HG03139 (cell line): ENCODE results near the gene DPP7.

ENCODE experiments used
- ATAC-seq: cut with Tn5 transposase; IDR thresholded peaks from one replicate; pipeline ENCODE4 v1.9.1; 2021; ENCODE audit not compliant: unreplicated experiment

Gene DPP7

GRCh38 chr9:137114613-137115393 is at the start of gene DPP7:
DPP7 (minus strand) TSS chr9:137114733; CDS start chr9:137114713, 20 bp downstream.
- ATAC-seq: peak; percentile 64

- ATAC-seq: no peak
Measured at GRCh38 chr9:137163805-137164204, 49.3 kb upstream of the DPP7 start.

- no peak for ATAC-seq
Measured at GRCh38 chr9:137163365-137163715, 48.8 kb upstream of the DPP7 start.

DNA sequence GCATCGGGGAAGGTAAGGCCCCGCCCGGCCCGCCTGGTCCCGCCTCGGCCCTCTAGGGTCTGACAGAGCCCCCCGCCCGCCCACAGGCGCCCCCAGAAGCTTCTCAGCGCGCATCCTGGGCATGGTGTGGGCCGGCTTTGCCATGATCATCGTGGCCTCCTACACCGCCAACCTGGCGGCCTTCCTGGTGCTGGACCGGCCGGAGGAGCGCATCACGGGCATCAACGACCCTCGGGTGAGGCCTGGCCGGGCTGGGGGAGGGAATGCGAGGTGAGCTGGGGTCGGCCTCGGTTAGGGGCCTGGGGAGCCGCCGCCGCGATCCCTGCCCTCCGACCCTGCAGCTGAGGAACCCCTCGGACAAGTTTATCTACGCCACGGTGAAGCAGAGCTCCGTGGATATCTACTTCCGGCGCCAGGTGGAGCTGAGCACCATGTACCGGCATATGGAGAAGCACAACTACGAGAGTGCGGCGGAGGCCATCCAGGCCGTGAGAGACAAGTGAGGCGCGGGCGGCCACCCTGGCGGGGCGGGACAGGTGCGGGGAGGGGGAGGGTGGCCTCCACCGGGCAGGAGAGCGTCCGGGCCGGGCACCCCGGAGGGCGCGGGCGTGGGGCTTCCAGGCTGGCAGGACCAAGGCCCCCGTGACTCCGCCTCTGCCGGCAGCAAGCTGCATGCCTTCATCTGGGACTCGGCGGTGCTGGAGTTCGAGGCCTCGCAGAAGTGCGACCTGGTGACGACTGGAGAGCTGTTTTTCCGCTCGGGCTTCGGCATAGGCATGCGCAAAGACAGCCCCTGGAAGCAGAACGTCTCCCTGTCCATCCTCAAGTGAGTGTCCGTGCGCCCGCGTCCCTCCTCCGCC is 48.2 kb upstream of the DPP7 start:
- no peak for ATAC-seq

DNA sequence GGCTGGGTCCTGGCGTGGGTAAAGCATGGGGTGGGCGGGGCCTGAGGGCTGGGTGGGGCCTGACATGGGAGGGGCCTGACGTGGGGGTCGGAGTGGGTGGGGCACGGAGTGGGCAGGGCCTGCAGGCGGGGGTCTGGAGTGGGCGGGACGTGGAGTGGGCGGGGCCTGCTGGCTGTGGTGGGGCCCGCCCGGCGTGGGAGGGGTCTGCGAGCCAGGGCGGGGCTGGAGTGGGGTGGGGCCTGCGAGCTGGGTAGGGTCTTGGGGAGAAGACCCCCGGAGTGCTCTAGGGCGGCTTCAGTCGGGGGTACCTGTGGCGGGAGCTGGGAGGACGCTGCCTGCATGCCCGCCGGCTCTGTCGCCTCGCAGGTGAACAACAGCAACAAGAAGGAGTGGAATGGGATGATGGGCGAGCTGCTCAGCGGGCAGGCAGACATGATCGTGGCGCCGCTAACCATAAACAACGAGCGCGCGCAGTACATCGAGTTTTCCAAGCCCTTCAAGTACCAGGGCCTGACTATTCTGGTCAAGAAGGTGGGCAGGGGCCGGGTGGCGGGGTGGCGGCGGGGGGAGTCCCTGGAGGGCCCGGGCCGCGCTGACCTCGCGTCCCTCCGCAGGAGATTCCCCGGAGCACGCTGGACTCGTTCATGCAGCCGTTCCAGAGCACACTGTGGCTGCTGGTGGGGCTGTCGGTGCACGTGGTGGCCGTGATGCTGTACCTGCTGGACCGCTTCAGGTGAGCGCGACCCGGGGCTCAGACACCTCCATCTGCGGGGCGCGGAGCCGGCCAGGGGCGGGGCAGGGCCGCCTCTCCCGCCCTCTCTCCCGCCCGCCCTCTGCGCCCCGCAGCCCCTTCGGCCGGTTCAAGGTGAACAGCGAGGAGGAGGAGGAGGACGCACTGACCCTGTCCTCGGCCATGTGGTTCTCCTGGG is 47.3 kb upstream of the DPP7 start:
- no peak for ATAC-seq

DNA sequence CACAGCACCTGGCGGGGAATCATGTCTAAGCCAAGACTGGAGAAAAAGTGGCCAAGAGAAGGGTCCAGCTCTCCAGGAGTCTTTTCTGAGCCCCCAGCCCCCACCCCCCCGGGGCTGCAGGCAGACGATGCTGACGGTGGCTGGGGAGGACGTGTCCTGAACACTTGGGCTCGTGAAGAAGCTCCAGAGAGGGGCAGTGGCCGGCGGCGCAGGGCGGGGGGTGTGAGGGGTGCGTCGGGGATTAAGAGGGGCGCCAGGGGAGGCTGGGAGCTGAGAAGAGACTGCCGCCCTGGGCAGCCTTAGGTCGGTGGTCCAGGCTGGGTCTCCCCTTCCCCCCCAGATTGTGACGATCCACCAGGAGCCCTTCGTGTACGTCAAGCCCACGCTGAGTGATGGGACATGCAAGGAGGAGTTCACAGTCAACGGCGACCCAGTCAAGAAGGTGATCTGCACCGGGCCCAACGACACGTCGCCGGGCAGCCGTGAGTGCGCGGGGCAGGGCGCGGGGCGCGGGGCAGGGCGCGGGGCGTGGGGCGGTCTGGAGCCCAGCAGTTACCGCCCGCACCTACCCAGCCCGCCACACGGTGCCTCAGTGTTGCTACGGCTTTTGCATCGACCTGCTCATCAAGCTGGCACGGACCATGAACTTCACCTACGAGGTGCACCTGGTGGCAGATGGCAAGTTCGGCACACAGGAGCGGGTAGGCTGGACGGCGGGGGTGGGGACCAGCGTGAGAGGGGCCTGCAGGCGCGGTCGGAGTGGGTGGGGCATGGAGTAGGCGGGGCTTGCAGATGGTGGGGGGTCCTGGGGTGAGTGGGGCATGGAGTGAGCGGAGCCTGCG is 46.4 kb upstream of the DPP7 start:
- no peak for ATAC-seq

GRCh38 chr9:137160054-137160425 is 45.5 kb upstream of the DPP7 start:
- ATAC-seq: no peak

DNA sequence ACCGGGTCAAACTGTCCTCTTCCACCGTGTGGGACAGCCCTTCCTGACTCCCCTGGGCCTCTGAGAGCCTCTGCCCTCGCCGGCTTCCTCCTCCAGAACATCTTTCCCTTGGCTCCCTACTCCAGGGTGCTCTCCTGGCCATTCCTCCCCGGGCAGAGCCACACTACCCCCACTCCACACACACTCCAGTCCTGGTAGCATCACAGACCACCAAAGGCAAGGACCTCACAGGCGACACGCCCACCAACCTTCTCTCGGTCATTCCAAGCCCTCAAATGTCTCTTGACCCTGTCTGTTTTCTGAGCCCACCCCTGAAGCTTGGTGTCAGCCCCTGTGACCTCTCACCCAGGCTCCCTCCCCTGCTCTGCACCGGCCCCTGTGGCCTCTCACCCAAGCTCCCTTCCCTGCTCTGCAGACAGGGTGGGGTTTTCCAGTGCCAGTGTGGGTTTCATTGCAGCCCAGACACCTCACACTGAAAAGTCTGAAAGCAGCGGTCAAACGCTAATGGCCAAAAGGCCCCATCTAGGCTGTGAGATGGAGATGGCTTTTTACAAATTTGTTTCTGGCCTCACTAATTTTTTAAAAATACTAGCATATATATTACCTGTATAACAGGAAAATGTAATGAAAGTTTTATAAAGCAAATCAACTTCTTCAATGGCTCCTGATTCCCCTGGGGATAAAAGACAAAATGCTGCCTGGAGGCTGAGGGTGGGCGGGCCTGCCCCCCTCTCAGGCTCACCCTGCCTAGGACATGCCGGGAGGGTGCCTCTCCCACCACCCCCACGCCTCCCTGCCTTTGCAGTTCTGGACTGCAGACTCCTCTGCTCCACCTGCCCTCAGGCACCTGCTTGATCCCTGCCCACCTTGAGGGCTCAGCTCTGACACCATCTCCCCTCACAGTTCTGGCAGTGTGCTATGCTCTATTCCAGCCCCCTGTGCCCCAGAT is 44.8 kb upstream of the DPP7 start:
- ATAC-seq: no peak

DNA sequence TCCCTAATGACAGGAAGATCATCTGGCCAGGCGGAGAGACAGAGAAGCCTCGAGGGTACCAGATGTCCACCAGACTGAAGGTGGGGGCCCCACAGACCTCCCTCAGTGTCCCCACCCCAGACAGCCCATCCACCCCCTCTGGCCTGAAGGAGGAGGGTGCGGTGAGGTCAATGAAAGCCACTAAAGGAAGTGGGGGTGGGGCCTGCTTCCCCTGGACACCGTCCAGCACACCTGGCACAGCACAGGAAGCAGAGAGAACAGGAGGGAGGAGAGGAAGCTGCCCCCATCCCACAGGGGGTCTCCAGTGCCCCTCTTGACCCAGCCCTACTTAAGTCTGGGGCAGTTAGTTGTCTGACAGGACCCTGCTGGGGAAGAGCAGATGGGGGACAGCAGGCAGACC is 44.1 kb upstream of the DPP7 start:
- no peak for ATAC-seq

GRCh38 chr9:137157618-137158415 is 43.3 kb upstream of the DPP7 start:
- ATAC-seq: no peak

DNA sequence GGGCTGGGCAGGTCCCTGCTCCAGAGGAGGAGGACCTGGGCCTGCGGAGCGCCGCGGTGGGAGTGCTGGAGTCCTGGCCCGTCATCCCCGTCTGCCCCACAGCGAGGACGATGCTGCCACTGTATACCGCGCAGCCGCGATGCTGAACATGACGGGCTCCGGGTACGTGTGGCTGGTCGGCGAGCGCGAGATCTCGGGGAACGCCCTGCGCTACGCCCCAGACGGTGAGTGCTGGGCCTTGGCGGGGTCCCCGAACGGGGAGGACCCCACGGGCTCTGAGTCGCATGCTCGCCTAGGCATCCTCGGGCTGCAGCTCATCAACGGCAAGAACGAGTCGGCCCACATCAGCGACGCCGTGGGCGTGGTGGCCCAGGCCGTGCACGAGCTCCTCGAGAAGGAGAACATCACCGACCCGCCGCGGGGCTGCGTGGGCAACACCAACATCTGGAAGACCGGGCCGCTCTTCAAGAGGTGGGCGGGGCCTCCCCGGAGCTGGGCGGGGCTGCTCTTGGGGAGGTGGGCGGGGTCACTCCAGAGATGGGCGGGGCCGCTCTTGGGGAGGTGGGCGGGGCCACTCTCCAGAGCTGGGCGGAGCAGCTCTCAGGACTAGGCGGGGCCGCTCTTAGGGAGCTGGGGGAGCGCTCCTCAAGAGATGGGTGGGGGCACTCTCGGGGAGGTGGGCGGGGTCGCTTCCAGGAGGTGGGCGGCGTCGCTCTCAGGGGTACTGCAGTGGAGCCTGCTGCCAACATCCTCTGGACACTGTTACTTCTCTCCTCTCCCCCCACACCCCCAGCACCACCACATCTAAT is 42.2 kb upstream of the DPP7 start:
- ATAC-seq: no peak

- ATAC-seq: no peak
Measured at GRCh38 chr9:137152844-137153405, 38.4 kb upstream of the DPP7 start.

DNA sequence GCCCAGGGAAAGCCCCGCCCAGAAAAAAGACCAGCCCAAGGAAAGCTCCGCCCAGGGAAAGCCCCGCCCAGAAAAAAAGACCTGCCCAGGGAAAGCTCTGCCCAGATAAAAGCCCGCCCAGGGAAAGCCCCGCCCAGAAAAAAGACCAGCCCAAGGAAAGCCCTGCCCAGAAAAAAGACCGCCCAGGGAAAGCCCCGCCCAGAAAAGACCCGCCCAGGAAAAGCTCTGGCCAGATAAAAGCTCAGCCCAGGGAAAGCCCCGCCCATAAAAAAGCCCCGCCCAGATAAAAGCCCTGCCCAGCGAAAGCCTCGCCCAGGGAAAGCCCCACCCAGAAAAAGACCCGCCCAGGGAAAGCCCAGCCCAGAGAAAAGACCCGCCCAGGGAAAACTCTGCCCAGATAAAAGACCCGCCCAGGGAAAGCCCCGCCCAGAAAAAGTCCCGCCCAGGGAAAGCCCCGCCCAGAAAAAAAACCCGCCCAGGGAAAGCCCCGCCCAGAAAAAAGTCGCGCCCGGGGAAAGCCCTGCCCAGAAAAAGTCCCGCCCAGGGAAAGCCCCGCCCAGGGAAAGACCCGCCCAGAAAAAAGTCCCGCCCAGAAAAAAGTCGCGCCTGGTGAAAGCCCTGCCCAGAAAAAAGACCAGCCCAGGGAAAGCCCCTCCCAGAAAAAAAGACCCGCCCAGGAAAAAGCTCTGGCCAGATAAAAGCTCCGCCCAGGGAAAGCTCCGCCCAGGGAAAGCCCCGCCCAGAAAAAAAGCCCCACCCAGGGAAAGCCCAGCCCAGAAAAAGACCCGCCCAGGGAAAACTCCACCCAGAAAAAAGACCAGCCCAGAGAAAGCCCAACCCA is 36.3 kb upstream of the DPP7 start:
- ATAC-seq: peak; percentile 41

- peak; percentile 19 for ATAC-seq
Measured at GRCh38 chr9:137149942-137150616, 35.5 kb upstream of the DPP7 start.

- ATAC-seq: no peak
Measured at GRCh38 chr9:137149363-137149762, 34.8 kb upstream of the DPP7 start.

DNA sequence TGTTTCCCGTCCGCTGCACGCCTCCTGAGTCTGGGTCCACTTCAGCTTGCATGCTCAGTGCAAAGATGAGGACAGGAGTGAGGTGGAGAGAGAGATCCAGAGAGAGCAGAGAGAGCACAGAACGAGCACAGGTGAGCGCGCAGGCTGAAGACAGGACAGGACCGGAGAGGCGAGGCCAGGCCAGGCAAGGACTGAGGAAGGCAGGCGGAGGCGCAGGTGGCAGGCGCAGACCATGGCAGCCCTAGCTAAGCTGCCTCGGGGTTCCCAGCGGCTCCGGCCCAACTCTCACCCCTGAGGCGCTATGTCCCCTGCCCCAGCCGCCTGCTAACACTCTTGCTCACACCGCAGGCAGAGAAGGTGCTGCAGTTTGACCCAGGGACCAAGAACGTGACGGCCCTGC is 34.1 kb upstream of the DPP7 start:
- ATAC-seq: no peak
